Measurements from ENCODE around the gene PTTG1IP.
A peak's percentile ranks its signal among the peaks of the same experiment; 100 is the strongest.
"Not testable (repeated sequence)": the region's sequence is repeated elsewhere in the genome, so short reads cannot be mapped to it uniquely, and the experiment has no call there.

The PTTG1IP gene

GRCh38 chr21:44880405-44881197, 7.1 kb upstream of the PTTG1IP start:
- no peak for DNase-seq (ENCODE audit: low spot score)

GRCh38 chr21:44879238-44879637, 5.7 kb upstream of the PTTG1IP start:
- DNase-seq (ENCODE audit: low spot score) = not testable (repeated sequence)

GRCh38 chr21:44878053-44878982, 4.8 kb upstream of the PTTG1IP start:
- DNase-seq (ENCODE audit: low spot score) = no peak

GRCh38 chr21:44876849-44877575, 3.5 kb upstream of the PTTG1IP start:
- DNase-seq (ENCODE audit: low spot score) = no peak

GRCh38 chr21:44875316-44875700, 1.8 kb upstream of the PTTG1IP start:
- DNase-seq (ENCODE audit: low spot score) = peak; percentile 70

- peak; percentile 43 for DNase-seq (ENCODE audit: low spot score)
Measured at GRCh38 chr21:44874497-44875315, 1.2 kb upstream of the PTTG1IP start.

- no peak for DNase-seq (ENCODE audit: low spot score)
Measured at GRCh38 chr21:44874240-44874496, 678 bp upstream of the PTTG1IP start.

GRCh38 chr21:44872649-44873355, 688 bp downstream of the PTTG1IP start:
- DNase-seq (ENCODE audit: low spot score) = peak; percentile 41

GRCh38 chr21:44872323-44872648, 1.2 kb downstream of the PTTG1IP start:
- DNase-seq (ENCODE audit: low spot score) = no peak

GRCh38 chr21:44871576-44872269, 1.8 kb downstream of the PTTG1IP start:
- DNase-seq (ENCODE audit: low spot score) = peak; percentile 40

GRCh38 chr21:44870748-44871495, 2.6 kb downstream of the PTTG1IP start:
- DNase-seq (ENCODE audit: low spot score) = peak; percentile 39

- DNase-seq (ENCODE audit: low spot score) = no peak
Measured at GRCh38 chr21:44869781-44870747, 3.4 kb downstream of the PTTG1IP start.

- no peak for DNase-seq (ENCODE audit: low spot score)
Measured at GRCh38 chr21:44868707-44869106, 4.8 kb downstream of the PTTG1IP start.

GRCh38 chr21:44867999-44868700, 5.3 kb downstream of the PTTG1IP start:
- no peak for DNase-seq (ENCODE audit: low spot score)

GRCh38 chr21:44867464-44867863, 6.0 kb downstream of the PTTG1IP start:
- DNase-seq (ENCODE audit: low spot score) = no peak

GRCh38 chr21:44866780-44867179, 6.7 kb downstream of the PTTG1IP start:
- no peak for DNase-seq (ENCODE audit: low spot score)

- peak; percentile 29 for DNase-seq (ENCODE audit: low spot score)
Measured at GRCh38 chr21:44865561-44866280, 7.8 kb downstream of the PTTG1IP start.
